ENCODE results near the gene PPP5C.

PPP5C gene

DNA sequence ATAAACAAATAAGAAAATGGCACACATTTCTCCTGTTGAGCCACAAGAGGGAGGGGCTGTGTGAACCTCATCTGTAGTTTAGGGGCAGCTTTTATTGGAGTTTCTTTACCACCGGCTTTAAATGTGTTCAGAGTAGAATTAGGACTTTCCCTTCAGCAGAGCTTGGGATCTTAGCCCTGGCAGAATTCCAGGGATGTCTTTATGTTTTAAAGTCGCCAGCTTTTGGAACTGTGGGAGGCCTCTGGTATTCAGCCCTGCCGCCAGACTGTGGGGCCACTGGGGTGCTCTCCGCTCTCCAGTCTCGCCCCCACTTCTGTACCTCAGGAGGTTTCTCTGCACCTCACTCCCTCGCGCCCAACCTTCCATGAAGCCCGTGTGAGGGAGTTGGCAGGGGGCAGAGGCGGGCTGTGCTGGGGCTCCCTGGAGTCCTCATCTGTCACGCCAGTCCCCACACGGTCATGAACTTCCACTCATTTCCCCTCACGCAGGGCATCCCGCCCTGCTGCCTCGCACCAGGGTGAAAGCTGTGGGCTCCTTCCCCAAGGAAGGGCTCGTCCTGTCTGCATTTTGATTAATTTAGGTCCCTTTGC, 35.0 kb downstream of the PPP5C start:
- no peaks in the 10 kb centered on the region for H3K9me2 ChIP-seq (replicated peaks; ENCODE audit: low read depth, low read length)
- no peak overlapping the region for H3K9ac ChIP-seq (ENCODE audit: low read depth, low read length, poor library complexity, severe bottlenecking)
- no peaks in the 10 kb centered on the region for H3F3A ChIP-seq (ENCODE audit: low read depth)
- H3K4me3 ChIP-seq (ENCODE audit: low read length, poor library complexity, severe bottlenecking) = no peak overlapping the region
- H3K27me3 ChIP-seq (ENCODE audit: insufficient read depth, low read length, poor library complexity, severe bottlenecking) = no peaks in the 10 kb centered on the region
- peaks cover 96% of the 10 kb centered on the region; the same call in 1 of the 2 replicates for H3K36me3 ChIP-seq (ENCODE audit: insufficient read depth, low read length)
- H3K4me1 ChIP-seq (ENCODE audit: insufficient read depth, low read length, poor library complexity, severe bottlenecking) = no peaks in the 10 kb centered on the region
- TF ChIP-seq, protein P1, sequence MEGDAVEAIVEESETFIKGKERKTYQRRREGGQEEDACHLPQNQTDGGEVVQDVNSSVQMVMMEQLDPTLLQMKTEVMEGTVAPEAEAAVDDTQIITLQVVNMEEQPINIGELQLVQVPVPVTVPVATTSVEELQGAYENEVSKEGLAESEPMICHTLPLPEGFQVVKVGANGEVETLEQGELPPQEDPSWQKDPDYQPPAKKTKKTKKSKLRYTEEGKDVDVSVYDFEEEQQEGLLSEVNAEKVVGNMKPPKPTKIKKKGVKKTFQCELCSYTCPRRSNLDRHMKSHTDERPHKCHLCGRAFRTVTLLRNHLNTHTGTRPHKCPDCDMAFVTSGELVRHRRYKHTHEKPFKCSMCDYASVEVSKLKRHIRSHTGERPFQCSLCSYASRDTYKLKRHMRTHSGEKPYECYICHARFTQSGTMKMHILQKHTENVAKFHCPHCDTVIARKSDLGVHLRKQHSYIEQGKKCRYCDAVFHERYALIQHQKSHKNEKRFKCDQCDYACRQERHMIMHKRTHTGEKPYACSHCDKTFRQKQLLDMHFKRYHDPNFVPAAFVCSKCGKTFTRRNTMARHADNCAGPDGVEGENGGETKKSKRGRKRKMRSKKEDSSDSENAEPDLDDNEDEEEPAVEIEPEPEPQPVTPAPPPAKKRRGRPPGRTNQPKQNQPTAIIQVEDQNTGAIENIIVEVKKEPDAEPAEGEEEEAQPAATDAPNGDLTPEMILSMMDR (conservative IDR thresholded peaks at IDR 0.05; ENCODE audit: low read length) = no peak
- no peak for TF ChIP-seq EZH2phosphoT487 (IDR thresholded peaks at IDR 0.05; ENCODE audit: borderline replicate concordance)
- no peak overlapping the region for H2AFZ ChIP-seq (ENCODE audit: low read length)
- H3K79me2 ChIP-seq (ENCODE audit: insufficient read depth, low read length) = no peaks in the 10 kb centered on the region
- H3K4me2 ChIP-seq (ENCODE audit: low read depth, low read length, poor library complexity, severe bottlenecking) = no peak overlapping the region
- H4K20me1 ChIP-seq (ENCODE audit: insufficient read depth, low read length, poor library complexity, severe bottlenecking) = no peaks in the 10 kb centered on the region
- H3K9me3 ChIP-seq (ENCODE audit: insufficient read depth, low read depth, low read length) = no peaks in the 10 kb centered on the region

DNA sequence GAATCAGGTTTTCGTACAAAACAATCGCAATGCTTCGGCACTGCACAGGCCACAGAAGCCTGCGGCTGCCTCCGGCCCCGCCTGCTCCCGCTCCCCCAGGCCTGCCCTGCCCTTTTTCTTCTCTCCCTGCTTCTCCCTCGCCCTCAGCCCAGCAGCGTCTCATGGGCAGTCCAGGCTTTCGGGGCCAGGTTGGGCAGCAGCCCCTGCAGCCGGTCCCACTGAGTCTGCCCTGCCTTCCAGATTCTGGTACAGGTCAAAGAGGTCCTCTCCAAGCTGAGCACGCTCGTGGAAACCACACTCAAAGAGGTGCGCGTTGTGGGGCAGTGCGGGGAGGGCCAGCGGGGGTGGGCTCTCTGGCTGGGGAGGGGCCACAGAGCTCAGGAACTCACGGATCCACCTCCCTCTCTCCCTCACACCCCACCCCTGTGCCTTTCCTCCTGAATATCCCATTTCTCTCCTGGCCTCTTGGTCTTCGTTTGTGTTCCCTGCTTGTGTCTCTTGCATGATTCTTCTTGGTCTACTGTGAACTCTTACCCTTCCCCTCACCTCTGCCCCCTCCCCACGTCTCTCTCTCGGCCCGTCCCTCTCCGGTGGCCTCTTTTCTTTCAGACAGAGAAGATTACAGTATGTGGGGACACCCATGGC, 36.4 kb downstream of the PPP5C start:
- TF ChIP-seq, protein P1 (conservative IDR thresholded peaks at IDR 0.05; ENCODE audit: low read length) = no peak
- TF ChIP-seq EZH2phosphoT487 (IDR thresholded peaks at IDR 0.05; ENCODE audit: borderline replicate concordance) = no peak
- no peaks in the 10 kb centered on the region for H3K9me3 ChIP-seq (ENCODE audit: insufficient read depth, low read depth, low read length)
- no peaks in the 10 kb centered on the region for H3K79me2 ChIP-seq (ENCODE audit: insufficient read depth, low read length)
- H4K20me1 ChIP-seq (ENCODE audit: insufficient read depth, low read length, poor library complexity, severe bottlenecking) = no peaks in the 10 kb centered on the region
- peaks cover 95% of the 10 kb centered on the region; the same call in 1 of the 2 replicates for H3K36me3 ChIP-seq (ENCODE audit: insufficient read depth, low read length)
- H3K4me1 ChIP-seq (ENCODE audit: insufficient read depth, low read length, poor library complexity, severe bottlenecking) = no peaks in the 10 kb centered on the region
- no peak overlapping the region for H3K9ac ChIP-seq (ENCODE audit: low read depth, low read length, poor library complexity, severe bottlenecking)
- H3K27me3 ChIP-seq (ENCODE audit: insufficient read depth, low read length, poor library complexity, severe bottlenecking) = no peaks in the 10 kb centered on the region
- H3K9me2 ChIP-seq (replicated peaks; ENCODE audit: low read depth, low read length) = no peaks in the 10 kb centered on the region
- H3F3A ChIP-seq (ENCODE audit: low read depth) = no peaks in the 10 kb centered on the region
- no peak overlapping the region for H3K4me3 ChIP-seq (ENCODE audit: low read length, poor library complexity, severe bottlenecking)
- H2AFZ ChIP-seq (ENCODE audit: low read length) = no peak overlapping the region
- no peak overlapping the region for H3K4me2 ChIP-seq (ENCODE audit: low read depth, low read length, poor library complexity, severe bottlenecking)

DNA sequence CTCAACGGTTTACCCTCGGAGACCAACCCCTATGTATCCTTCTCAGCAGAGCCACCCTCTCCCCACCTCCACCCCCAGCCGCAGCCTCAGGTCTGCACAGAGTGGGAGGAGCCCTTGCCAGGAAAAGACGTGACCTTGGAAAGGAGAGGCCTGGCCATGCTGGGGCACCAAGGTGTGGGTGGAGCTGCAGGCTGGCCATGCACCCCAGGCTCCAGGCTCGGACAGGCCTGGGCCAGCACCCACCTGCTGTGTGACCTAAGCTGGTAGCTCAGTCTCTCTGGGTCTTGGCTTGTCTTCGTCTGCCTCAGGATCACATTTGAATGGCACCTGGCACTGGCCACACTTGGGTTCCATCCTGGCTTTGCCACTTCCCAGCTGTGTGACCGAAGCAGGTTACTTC, 37.0 kb downstream of the PPP5C start:
- H3F3A ChIP-seq (ENCODE audit: low read depth) = no peaks in the 10 kb centered on the region
- peaks cover 95% of the 10 kb centered on the region; the same call in 1 of the 2 replicates for H3K36me3 ChIP-seq (ENCODE audit: insufficient read depth, low read length)
- TF ChIP-seq EZH2phosphoT487 (IDR thresholded peaks at IDR 0.05; ENCODE audit: borderline replicate concordance) = no peak
- TF ChIP-seq, protein P1 (conservative IDR thresholded peaks at IDR 0.05; ENCODE audit: low read length) = no peak
- no peak overlapping the region for H2AFZ ChIP-seq (ENCODE audit: low read length)
- H4K20me1 ChIP-seq (ENCODE audit: insufficient read depth, low read length, poor library complexity, severe bottlenecking) = no peaks in the 10 kb centered on the region
- H3K9me3 ChIP-seq (ENCODE audit: insufficient read depth, low read depth, low read length) = no peaks in the 10 kb centered on the region
- H3K9ac ChIP-seq (ENCODE audit: low read depth, low read length, poor library complexity, severe bottlenecking) = no peak overlapping the region
- no peak overlapping the region for H3K4me2 ChIP-seq (ENCODE audit: low read depth, low read length, poor library complexity, severe bottlenecking)
- no peaks in the 10 kb centered on the region for H3K9me2 ChIP-seq (replicated peaks; ENCODE audit: low read depth, low read length)
- no peaks in the 10 kb centered on the region for H3K4me1 ChIP-seq (ENCODE audit: insufficient read depth, low read length, poor library complexity, severe bottlenecking)
- no peaks in the 10 kb centered on the region for H3K27me3 ChIP-seq (ENCODE audit: insufficient read depth, low read length, poor library complexity, severe bottlenecking)
- H3K79me2 ChIP-seq (ENCODE audit: insufficient read depth, low read length) = no peaks in the 10 kb centered on the region
- H3K4me3 ChIP-seq (ENCODE audit: low read length, poor library complexity, severe bottlenecking) = no peak overlapping the region
